ENCODE results near the gene APBA3. TPM values are rescaled to one million over a fixed set of nuclear protein-coding genes. Genes with fewer than 3 reads are reported as not detected.

APBA3 gene
- polyA plus RNA-seq, 6 donors from 2014 or later = 28.8 to 51.6 (median 35.3) TPM

GRCh38 chr19:3784607-3785450, 23.3 kb upstream of the APBA3 start:
- Mint-ChIP-seq H3K27me3 (no peaks in the 10 kb centered on the region), H3K9me3 (peaks cover 7 to 21% (median 19%) of the 10 kb centered on the region in 7 donors), H3K36me3 (peaks cover 16% of the 10 kb centered on the region in 2 donors), H3K4me1 (peaks cover 12 to 20% (median 14%) of the 10 kb centered on the region in 3 donors), H3K4me3 (peak overlapping the region; percentile 68 to 90 (median 82)), H3K27ac (peak overlapping the region in 3 of 6 donors; percentile 5 to 87 (median 60))
- DNase-seq (no peak), ATAC-seq (ENCODE audit: low read depth in 2 of 2) (peak in 1 of 2 donors; percentile 13)

- H3K27me3 Mint-ChIP-seq = no peaks in the 10 kb centered on the region
- H3K4me1 Mint-ChIP-seq = peaks cover 10 to 14% (median 14%) of the 10 kb centered on the region in 3 donors
- peak overlapping the region in 1 of 6 donors; percentile 5 for H3K27ac Mint-ChIP-seq
- no peak for DNase-seq
- H3K36me3 Mint-ChIP-seq = peaks cover 16% of the 10 kb centered on the region in 2 donors
- H3K4me3 Mint-ChIP-seq = peak overlapping the region; percentile 60 to 89 (median 80)
- peak in 1 of 2 donors; percentile 18 for ATAC-seq (ENCODE audit: low read depth in 2 of 2)
- peaks cover 7 to 21% (median 19%) of the 10 kb centered on the region in 7 donors for H3K9me3 Mint-ChIP-seq
Measured at GRCh38 chr19:3783660-3784584, 22.4 kb upstream of the APBA3 start.

DNA sequence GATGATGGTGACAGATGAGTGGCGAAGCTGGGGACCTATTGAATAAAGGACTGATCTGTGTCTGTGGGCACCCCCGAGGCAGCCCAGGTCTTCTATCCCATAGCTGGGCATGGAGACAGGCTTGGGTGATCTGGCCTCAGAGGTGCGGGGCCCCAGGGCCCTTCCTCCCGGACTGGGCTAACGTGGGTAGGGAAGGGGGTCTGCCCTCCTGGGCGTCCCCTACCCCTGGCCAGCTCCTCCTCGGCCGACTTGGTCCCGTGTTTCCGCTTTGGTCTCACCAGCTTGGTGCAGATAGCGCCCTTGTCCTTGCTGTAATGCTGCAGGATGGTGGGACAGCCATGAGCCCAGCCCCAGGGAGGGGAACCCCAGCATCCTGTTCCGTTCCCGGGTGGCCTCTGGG, 21.4 kb upstream of the APBA3 start:
- H3K4me3 Mint-ChIP-seq = no peak overlapping the region
- H3K27me3 Mint-ChIP-seq = no peaks in the 10 kb centered on the region
- H3K9me3 Mint-ChIP-seq = peaks cover 7 to 21% (median 19%) of the 10 kb centered on the region in 7 donors
- peaks cover 10 to 14% (median 13%) of the 10 kb centered on the region in 3 donors for H3K4me1 Mint-ChIP-seq
- no peak overlapping the region for H3K27ac Mint-ChIP-seq
- H3K36me3 Mint-ChIP-seq = peaks cover 16% of the 10 kb centered on the region in 2 donors
- ATAC-seq (ENCODE audit: low read depth in 2 of 2) (no peak), DNase-seq (no peak)

GRCh38 chr19:3782330-3782729, 20.8 kb upstream of the APBA3 start:
- Mint-ChIP-seq H3K27ac (no peak overlapping the region), H3K4me1 (peaks cover 10 to 14% (median 13%) of the 10 kb centered on the region in 3 donors), H3K9me3 (peaks cover 7 to 21% (median 19%) of the 10 kb centered on the region in 7 donors), H3K27me3 (no peaks in the 10 kb centered on the region), H3K4me3 (peak overlapping the region in 5 of 8 donors; percentile 8 to 72 (median 60)), H3K36me3 (peaks cover 16% of the 10 kb centered on the region in 2 donors)
- ATAC-seq (ENCODE audit: low read depth in 2 of 2) = no peak
- no peak for DNase-seq

DNA sequence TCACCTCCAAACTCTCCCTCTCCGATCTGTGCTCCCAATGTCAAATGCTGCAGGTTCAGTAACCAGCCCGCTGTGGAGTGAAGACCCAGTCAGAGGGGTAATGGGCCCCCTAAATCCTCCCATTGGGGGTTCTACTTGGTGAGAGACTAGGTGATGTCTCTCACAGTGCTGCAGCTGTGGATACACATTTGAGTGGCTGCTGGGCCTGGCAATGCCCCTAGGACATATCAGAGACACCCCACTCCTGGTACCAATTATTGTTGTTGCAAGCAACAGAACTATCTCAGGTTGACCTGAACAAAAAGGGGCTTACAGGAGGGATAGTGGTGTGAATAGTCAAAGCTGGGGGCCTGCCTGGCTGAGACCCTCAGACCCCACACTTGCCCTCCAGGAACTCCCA, 20.1 kb upstream of the APBA3 start:
- Mint-ChIP-seq H3K4me3 (no peak overlapping the region), H3K27ac (peak overlapping the region in 1 of 6 donors; percentile 38), H3K27me3 (no peaks in the 10 kb centered on the region), H3K36me3 (peaks cover 16% of the 10 kb centered on the region in 2 donors), H3K4me1 (peaks cover 10 to 17% (median 14%) of the 10 kb centered on the region in 3 donors), H3K9me3 (peaks cover 8 to 21% (median 19%) of the 10 kb centered on the region in 7 donors)
- DNase-seq = no peak
- ATAC-seq (ENCODE audit: low read depth in 2 of 2) = no peak

DNA sequence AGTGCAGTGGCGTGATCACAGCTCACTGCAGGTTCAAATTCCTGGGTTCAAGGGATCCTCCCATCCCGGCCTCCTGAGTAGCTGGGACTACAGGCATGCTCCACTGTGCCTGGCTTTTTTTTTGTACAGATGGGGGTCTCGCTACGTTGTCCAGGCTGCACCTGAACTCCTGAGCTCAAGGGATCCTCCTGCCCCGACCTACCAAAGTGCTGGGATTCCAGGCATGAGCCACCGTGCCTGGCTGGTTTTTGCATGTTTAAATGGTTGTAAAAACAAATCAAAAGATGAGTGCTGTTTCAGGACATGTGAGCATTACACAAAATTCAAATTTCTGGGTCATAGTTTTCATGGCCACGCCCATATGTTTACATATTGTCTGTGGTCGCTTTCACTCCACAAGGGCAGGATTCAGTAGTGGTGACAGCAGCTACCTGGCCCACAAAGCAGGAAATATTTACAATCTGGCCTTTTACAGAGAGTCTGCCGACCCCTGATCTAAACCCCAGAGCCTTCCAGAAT, 19.4 kb upstream of the APBA3 start:
- DNase-seq (no peak), ATAC-seq (ENCODE audit: low read depth in 2 of 2) (no peak)
- H3K4me3 Mint-ChIP-seq = no peak overlapping the region
- H3K36me3 Mint-ChIP-seq = peaks cover 16% of the 10 kb centered on the region in 2 donors
- H3K9me3 Mint-ChIP-seq = peaks cover 8 to 21% (median 19%) of the 10 kb centered on the region in 7 donors
- H3K4me1 Mint-ChIP-seq = peaks cover 10 to 22% (median 14%) of the 10 kb centered on the region in 3 donors
- H3K27ac Mint-ChIP-seq = peak overlapping the region in 1 of 6 donors; percentile 38
- no peaks in the 10 kb centered on the region for H3K27me3 Mint-ChIP-seq

- Mint-ChIP-seq H3K4me3 (no peak overlapping the region), H3K36me3 (peaks cover 16% of the 10 kb centered on the region in 2 donors), H3K9me3 (peaks cover 8 to 21% (median 19%) of the 10 kb centered on the region in 7 donors), H3K27me3 (no peaks in the 10 kb centered on the region), H3K4me1 (peaks cover 0 to 13% (median 0%) of the 10 kb centered on the region in 3 donors), H3K27ac (no peak overlapping the region)
- DNase-seq (no peak), ATAC-seq (ENCODE audit: low read depth in 2 of 2) (no peak)
Measured at GRCh38 chr19:3778899-3779723, 17.6 kb upstream of the APBA3 start.

GRCh38 chr19:3778104-3778867, 16.8 kb upstream of the APBA3 start:
- DNase-seq (no peak), ATAC-seq (ENCODE audit: low read depth in 2 of 2) (no peak)
- no peak overlapping the region for H3K27ac Mint-ChIP-seq
- H3K36me3 Mint-ChIP-seq = peaks cover 16% of the 10 kb centered on the region in 2 donors
- peaks cover 0 to 16% (median 5%) of the 10 kb centered on the region in 3 donors for H3K4me1 Mint-ChIP-seq
- no peaks in the 10 kb centered on the region for H3K27me3 Mint-ChIP-seq
- H3K4me3 Mint-ChIP-seq = no peak overlapping the region
- peaks cover 8 to 21% (median 19%) of the 10 kb centered on the region in 7 donors for H3K9me3 Mint-ChIP-seq

DNA sequence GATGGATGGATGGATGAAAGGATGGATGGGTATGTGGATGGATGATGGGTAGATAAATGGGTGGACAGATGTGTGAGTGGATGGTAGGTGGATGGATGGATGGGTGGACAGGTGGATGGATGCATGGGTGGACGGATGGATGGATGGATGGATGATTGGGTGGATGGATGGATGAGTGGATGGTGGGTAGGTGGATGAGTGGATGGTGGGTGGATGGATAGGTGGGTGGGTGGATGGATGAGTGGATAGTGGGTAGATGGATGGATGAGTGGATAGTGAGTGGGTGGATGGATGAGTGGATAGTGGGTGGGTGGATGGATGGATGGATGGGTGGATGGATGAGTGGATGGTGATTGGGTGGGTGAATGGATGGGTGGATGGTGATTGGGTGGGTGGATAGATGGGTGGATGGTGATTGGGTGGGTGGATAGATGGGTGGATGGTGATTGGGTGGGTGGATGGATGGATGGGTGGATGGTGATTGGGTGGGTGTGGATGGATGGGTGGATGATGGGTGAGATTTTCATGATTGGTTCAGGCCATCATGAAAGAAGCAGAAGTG, 15.1 kb upstream of the APBA3 start:
- H3K4me1 Mint-ChIP-seq = peaks cover 0 to 12% (median 5%) of the 10 kb centered on the region in 3 donors
- H3K27ac Mint-ChIP-seq = no peak overlapping the region
- peak overlapping the region in 1 of 8 donors; percentile 22 for H3K4me3 Mint-ChIP-seq
- DNase-seq (no peak), ATAC-seq (ENCODE audit: low read depth in 2 of 2) (no peak)
- H3K36me3 Mint-ChIP-seq = peaks cover 4 to 7% of the 10 kb centered on the region in 2 donors
- H3K27me3 Mint-ChIP-seq = no peaks in the 10 kb centered on the region
- peaks cover 2 to 9% (median 8%) of the 10 kb centered on the region in 7 donors for H3K9me3 Mint-ChIP-seq

- H3K27ac Mint-ChIP-seq = peak overlapping the region in 1 of 6 donors; percentile 69
- ATAC-seq (ENCODE audit: low read depth in 2 of 2) (no peak), DNase-seq (no peak)
- H3K9me3 Mint-ChIP-seq = peaks cover 0 to 7% (median 1%) of the 10 kb centered on the region in 7 donors
- H3K4me1 Mint-ChIP-seq = peaks cover 0 to 18% (median 9%) of the 10 kb centered on the region in 3 donors
- H3K4me3 Mint-ChIP-seq = no peak overlapping the region
- peaks cover 0 to under 1% of the 10 kb centered on the region in 2 donors for H3K36me3 Mint-ChIP-seq
- no peaks in the 10 kb centered on the region for H3K27me3 Mint-ChIP-seq
Measured at GRCh38 chr19:3775831-3776230, 14.3 kb upstream of the APBA3 start.

GRCh38 chr19:3775374-3775711, 13.9 kb upstream of the APBA3 start:
- H3K4me1 Mint-ChIP-seq = peaks cover 0 to 18% (median 9%) of the 10 kb centered on the region in 3 donors
- peaks cover 0 to 7% (median 0%) of the 10 kb centered on the region in 7 donors for H3K9me3 Mint-ChIP-seq
- ATAC-seq (ENCODE audit: low read depth in 2 of 2) = no peak
- no peak for DNase-seq
- peak overlapping the region in 1 of 6 donors; percentile 69 for H3K27ac Mint-ChIP-seq
- no peaks in the 10 kb centered on the region for H3K27me3 Mint-ChIP-seq
- no peaks in the 10 kb centered on the region for H3K36me3 Mint-ChIP-seq
- no peak overlapping the region for H3K4me3 Mint-ChIP-seq

All from naive B cell (primary cell).